Activated naive CD8-positive, alpha-beta T cell treated with anti-CD3 and anti-CD28 coated beads for 36 hours (primary cell): ENCODE measurements around the gene CACNA1I. TPM values are rescaled to one million over a fixed set of nuclear protein-coding genes. Genes with fewer than 3 reads are reported as not detected.
A peak's percentile ranks its signal among the peaks of the same experiment; 100 is the strongest.

Experiments
- DNase-seq: peaks from one replicate; pipeline ENCODE4 v3.0.0; 2021
- H3K27ac Mint-ChIP-seq: one replicate; pipeline ENCODE4 v1.8.0; 2022; ENCODE audit warnings: mild to moderate bottlenecking, moderate library complexity, mixed read lengths
- H3K27me3 Mint-ChIP-seq: one replicate; pipeline ENCODE4 v1.8.0; 2022; ENCODE audit warnings: mild to moderate bottlenecking, mixed read lengths
- H3K36me3 Mint-ChIP-seq: one replicate; pipeline ENCODE4 v1.8.0; 2021; ENCODE audit warnings: mild to moderate bottlenecking, mixed read lengths
- H3K4me1 Mint-ChIP-seq: one replicate; pipeline ENCODE4 v1.8.0; 2021; ENCODE audit warnings: mixed read lengths
- H3K4me3 Mint-ChIP-seq: one replicate; pipeline ENCODE4 v1.8.0; 2022; ENCODE audit warnings: mild to moderate bottlenecking, moderate library complexity, mixed read lengths
- H3K9me3 Mint-ChIP-seq: one replicate; pipeline ENCODE4 v1.8.0; 2022; ENCODE audit warnings: mixed read lengths
- total RNA-seq, 2 experiments: library from RNA; stranded (reverse); gene quantifications; one replicate each; pipeline ENCODE4 v1.2.3, GENCODE V29; 2021

CACNA1I gene
- total RNA-seq, 2 experiments from 2014 or later: 0.26 to 0.27 TPM

DNA sequence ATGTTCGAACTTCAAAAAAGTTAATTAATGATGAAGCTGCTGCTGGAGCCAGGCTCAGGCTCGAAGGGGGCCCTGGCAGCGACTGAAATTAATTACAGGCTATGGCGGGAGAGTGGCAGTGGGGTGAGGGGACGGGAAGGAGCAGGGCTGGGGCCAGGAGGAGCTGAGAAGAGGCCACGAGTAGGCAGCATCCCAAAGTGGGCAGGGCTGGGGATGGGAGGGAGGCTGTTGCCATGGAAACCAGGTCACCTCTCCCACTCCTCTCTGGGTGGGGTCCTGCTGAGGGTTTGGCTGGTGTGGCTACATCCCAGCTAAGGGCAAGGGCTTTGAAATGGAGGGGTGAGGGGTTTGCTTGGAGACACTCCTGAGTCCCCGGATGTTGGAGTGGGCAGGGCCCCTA is 23.9 kb downstream of the CACNA1I start:
- Mint-ChIP-seq H3K36me3 (no peaks in the 10 kb centered on the region), H3K4me3 (no peak overlapping the region), H3K27me3 (peaks cover 18% of the 10 kb centered on the region), H3K9me3 (no peaks in the 10 kb centered on the region), H3K4me1 (peaks cover 4% of the 10 kb centered on the region), H3K27ac (no peak overlapping the region)
- no peak for DNase-seq

- DNase-seq: no peak
- H3K4me3 Mint-ChIP-seq: no peak overlapping the region
- no peaks in the 10 kb centered on the region for H3K36me3 Mint-ChIP-seq
- H3K27me3 Mint-ChIP-seq: peaks cover 18% of the 10 kb centered on the region
- H3K4me1 Mint-ChIP-seq: peaks cover 6% of the 10 kb centered on the region
- H3K27ac Mint-ChIP-seq: no peak overlapping the region
- no peaks in the 10 kb centered on the region for H3K9me3 Mint-ChIP-seq
These were observed 25.1 kb downstream of the CACNA1I start for GRCh38 chr22:39595622-39596172.

DNA sequence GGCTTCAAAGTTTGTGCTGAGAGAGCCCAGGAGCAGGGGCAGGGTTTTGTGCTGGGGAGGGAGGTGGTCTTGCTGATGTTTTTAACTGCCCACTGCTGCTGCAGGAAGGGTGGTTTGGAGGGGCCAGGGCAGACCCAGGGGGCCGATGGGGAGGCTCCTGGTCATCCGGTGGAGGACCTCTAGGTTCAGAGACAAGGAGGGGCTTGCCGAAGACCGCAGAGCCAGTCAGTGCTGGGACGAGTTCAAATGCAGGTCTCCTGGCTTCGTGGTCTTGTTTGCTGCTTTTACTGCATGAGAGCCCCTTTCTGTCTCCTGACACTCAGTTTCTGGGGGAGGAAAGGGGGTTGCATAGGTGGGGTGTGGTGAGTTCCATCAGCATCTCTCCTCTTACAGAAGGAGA is 26.0 kb downstream of the CACNA1I start:
- H3K4me3 Mint-ChIP-seq: no peak overlapping the region
- peaks cover 14% of the 10 kb centered on the region for H3K4me1 Mint-ChIP-seq
- H3K27ac Mint-ChIP-seq: no peak overlapping the region
- no peak for DNase-seq
- no peaks in the 10 kb centered on the region for H3K9me3 Mint-ChIP-seq
- H3K36me3 Mint-ChIP-seq: no peaks in the 10 kb centered on the region
- peaks cover 18% of the 10 kb centered on the region for H3K27me3 Mint-ChIP-seq

DNA sequence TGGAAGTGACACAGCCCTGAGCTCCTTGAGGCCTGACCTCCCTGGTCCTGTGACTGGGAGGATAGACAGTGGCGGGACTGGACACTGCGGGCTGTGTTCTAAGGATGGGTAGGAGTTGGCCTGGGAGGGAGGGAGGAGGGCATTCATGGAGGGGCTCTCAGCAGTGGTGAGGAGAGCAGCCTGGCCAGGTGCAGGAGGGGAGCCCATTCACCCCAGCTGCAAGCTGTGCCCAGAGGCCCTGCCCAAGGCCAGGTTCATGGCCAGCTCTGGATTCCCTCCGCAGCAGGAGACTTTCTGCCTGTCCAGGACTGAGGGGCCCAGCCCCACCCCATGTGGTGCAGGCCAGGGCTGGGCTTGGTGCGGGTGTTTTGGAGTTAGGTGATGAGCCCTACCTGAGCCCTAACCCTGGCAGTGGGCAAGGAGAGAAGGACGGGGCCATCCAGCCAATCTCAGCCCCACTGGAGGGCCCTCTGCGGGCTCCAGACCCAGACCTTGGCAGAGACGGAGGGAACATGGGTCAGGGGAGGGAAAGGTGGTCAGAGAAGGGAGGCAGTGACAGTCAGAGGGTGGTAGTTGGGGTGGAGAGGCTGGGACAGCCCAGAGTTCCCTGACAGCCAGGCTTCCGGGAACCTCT is 26.8 kb downstream of the CACNA1I start:
- Mint-ChIP-seq H3K4me3 (no peak overlapping the region), H3K27me3 (peaks cover 18% of the 10 kb centered on the region), H3K4me1 (peaks cover 19% of the 10 kb centered on the region), H3K36me3 (peaks cover 3% of the 10 kb centered on the region), H3K9me3 (peaks cover 3% of the 10 kb centered on the region), H3K27ac (no peak overlapping the region)
- no peak for DNase-seq

DNA sequence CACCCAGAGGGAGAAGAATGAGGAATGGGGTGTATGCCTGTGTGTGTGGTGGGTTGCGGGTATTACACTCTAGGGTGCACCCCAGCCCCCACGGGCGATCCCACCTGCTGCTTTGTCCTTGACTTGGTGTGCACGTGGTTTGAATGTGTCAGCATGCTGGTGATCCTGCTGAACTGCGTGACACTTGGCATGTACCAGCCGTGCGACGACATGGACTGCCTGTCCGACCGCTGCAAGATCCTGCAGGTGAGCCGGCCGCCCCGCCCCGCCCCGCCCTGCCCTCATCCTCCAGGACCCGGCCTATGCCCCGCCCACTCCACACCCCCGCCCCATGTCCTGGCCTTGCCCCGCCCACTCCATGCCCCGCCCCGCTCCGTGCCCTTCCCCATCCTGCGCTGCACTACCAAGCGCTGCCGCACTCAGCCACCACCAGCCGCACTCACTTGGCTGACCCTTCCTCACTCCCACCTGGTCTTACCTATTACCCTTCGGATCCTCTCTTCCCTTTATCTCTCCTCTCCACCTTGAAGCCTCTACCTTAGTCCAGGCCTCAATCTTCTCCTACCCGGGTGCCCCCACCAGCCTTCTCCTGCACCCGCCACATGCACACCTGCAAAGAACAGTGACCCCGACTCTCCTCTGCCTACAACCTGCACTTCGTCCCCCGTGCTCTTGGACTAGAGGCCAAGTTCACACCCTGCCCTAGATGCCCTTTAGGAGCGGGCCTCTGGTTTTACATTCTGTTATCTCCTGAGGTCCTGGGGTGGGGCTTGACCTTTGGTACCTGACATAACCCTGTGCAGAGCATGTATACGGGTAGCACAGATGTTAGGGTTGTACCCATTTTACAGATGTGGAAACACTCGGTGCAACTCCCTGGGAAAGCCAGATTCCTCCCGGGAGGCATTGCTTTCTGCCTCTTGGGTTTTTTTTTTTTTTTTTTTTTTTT is 27.7 kb downstream of the CACNA1I start:
- peak; percentile 72 for DNase-seq
- H3K4me3 Mint-ChIP-seq: peak overlapping the region; percentile 3
- H3K4me1 Mint-ChIP-seq: peaks cover 24% of the 10 kb centered on the region
- H3K36me3 Mint-ChIP-seq: peaks cover 5% of the 10 kb centered on the region
- no peak overlapping the region for H3K27ac Mint-ChIP-seq
- peaks cover 6% of the 10 kb centered on the region for H3K9me3 Mint-ChIP-seq
- peaks cover 18% of the 10 kb centered on the region for H3K27me3 Mint-ChIP-seq

DNA sequence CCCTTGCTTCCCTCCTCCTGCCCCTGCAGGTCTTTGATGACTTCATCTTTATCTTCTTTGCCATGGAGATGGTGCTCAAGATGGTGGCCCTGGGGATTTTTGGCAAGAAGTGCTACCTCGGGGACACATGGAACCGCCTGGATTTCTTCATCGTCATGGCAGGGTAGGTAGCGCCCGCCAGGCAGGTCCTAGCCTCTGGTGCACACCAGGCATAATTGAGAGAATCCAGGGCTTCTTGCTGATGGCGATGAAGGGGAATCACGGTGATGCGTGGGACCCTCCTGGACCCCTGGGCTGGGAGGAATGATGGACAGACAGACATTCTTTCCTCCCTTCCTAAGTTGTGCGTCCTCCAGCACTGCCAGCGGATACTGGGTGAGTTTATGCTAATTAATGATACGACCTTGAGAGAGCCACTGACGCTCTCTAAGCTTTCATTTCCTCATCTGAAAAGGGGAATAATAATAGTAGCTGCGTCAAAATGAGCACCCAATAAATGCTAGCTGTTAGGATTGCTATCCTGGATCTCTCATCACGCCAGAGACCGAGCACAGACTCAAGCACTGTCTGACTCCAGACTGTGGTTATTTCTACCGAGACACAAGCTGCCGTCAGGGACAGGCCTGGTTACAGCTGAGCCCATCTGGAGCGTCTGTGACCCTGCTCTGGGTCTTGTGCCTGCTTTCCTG is 30.1 kb downstream of the CACNA1I start:
- Mint-ChIP-seq H3K27ac (no peak overlapping the region), H3K4me1 (peaks cover 24% of the 10 kb centered on the region), H3K9me3 (peaks cover 9% of the 10 kb centered on the region), H3K27me3 (peaks cover 18% of the 10 kb centered on the region), H3K36me3 (peaks cover 6% of the 10 kb centered on the region), H3K4me3 (no peak overlapping the region)
- DNase-seq: no peak

- Mint-ChIP-seq H3K27ac (no peak overlapping the region), H3K27me3 (peaks cover 14% of the 10 kb centered on the region), H3K9me3 (peaks cover 9% of the 10 kb centered on the region), H3K4me1 (peaks cover 24% of the 10 kb centered on the region), H3K36me3 (peaks cover 6% of the 10 kb centered on the region), H3K4me3 (no peak overlapping the region)
- DNase-seq: no peak
These were observed 30.6 kb downstream of the CACNA1I start for GRCh38 chr22:39601180-39601535.

DNA sequence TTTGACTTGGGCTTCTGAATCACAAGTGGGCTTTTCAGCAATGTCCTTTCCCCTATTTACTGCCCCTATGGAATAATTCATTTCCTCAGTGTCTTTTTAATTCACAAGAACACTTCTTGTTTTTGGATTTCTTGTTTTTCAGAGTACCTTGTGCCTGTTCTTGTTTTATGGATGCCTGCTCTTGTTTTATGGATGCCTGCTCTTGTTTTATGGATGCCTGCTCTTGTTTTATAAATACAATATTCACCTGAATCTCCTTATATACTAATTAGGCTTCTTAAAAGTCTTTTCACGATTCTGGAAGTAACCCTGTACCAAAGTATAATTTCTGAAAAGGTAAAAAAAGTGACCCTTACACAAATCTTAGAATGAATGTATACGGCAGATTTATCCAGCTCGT is 32.8 kb downstream of the CACNA1I start:
- H3K27ac Mint-ChIP-seq: no peak overlapping the region
- DNase-seq: no peak
- H3K4me3 Mint-ChIP-seq: no peak overlapping the region
- H3K27me3 Mint-ChIP-seq: peaks cover 3% of the 10 kb centered on the region
- H3K36me3 Mint-ChIP-seq: peaks cover 6% of the 10 kb centered on the region
- H3K9me3 Mint-ChIP-seq: peaks cover 9% of the 10 kb centered on the region
- peaks cover 23% of the 10 kb centered on the region for H3K4me1 Mint-ChIP-seq

DNA sequence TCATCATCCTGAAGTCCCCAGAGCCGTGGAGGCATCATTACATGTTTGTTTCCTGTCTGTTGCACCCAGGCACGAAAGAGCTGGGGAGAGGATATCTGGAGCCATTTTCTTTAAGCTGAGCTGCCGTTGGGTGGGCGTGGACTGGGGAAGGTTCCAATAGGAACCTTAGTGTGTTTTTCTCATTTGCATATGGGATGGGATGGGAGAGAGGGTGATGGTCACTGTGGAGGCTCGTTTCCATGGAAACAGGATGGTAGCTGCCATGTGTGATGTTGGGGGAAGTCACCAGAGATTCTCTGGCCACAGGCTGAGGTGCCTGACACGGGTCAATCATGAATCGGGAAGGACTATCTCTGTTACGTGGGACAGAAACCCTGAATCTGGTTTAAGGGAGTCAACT is 39.7 kb downstream of the CACNA1I start:
- Mint-ChIP-seq H3K9me3 (peaks cover 4% of the 10 kb centered on the region), H3K27ac (no peak overlapping the region), H3K36me3 (peaks cover 2% of the 10 kb centered on the region), H3K27me3 (no peaks in the 10 kb centered on the region), H3K4me1 (peaks cover 10% of the 10 kb centered on the region), H3K4me3 (no peak overlapping the region)
- DNase-seq: no peak

GRCh38 chr22:39610766-39611165 is 40.2 kb downstream of the CACNA1I start:
- Mint-ChIP-seq H3K4me1 (peaks cover 10% of the 10 kb centered on the region), H3K27me3 (no peaks in the 10 kb centered on the region), H3K9me3 (peaks cover 4% of the 10 kb centered on the region), H3K4me3 (no peak overlapping the region), H3K36me3 (peaks cover 2% of the 10 kb centered on the region), H3K27ac (no peak overlapping the region)
- DNase-seq: no peak

GRCh38 chr22:39611360-39611759 is 40.8 kb downstream of the CACNA1I start:
- H3K27ac Mint-ChIP-seq: no peak overlapping the region
- DNase-seq: no peak
- no peaks in the 10 kb centered on the region for H3K27me3 Mint-ChIP-seq
- peaks cover 10% of the 10 kb centered on the region for H3K4me1 Mint-ChIP-seq
- H3K36me3 Mint-ChIP-seq: peaks cover 2% of the 10 kb centered on the region
- H3K4me3 Mint-ChIP-seq: no peak overlapping the region
- H3K9me3 Mint-ChIP-seq: peaks cover 4% of the 10 kb centered on the region

DNA sequence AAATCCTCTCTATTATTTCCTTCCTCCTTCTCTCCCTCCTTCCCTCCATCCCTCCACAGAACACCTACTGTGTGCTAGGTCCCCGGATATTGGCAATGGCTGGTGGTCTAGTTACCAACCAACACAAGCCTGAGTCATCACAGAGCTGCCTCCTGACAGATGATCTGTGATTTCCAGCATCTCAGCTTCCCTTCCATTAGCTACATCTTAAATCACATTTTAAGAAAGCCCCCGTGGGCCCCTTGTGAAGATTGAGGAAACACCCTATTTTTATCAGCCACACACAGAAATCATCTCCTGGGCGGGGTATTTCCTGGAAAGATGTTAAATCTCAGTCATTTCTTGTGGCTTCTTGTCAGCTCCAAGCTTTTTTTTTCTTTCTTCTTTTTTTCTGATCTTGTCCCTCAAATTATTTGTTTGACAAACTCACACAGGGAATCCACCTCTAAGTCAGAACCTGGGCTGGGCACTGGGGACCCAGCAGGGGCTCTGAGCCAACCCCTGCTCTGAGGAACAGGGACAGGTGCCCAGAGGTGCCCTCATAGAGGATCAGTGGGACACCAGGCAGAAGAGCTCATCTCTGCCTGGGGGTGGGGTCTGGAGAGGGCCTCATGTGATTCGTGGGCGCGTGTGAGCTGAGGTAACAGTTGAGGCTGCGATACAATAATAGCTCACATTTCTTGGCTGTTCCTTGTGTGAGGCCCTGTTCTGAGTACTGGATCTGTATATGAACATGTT is 42.4 kb downstream of the CACNA1I start:
- Mint-ChIP-seq H3K27me3 (peaks cover 7% of the 10 kb centered on the region), H3K9me3 (peaks cover 4% of the 10 kb centered on the region), H3K4me3 (no peak overlapping the region), H3K27ac (peak overlapping the region; percentile 70), H3K36me3 (peaks cover 2% of the 10 kb centered on the region), H3K4me1 (peaks cover 13% of the 10 kb centered on the region)
- DNase-seq: peak; percentile 30

GRCh38 chr22:39613549-39613921 is 43.0 kb downstream of the CACNA1I start:
- Mint-ChIP-seq H3K36me3 (peaks cover 2% of the 10 kb centered on the region), H3K27me3 (peaks cover 12% of the 10 kb centered on the region), H3K4me3 (no peak overlapping the region), H3K27ac (no peak overlapping the region), H3K9me3 (peaks cover 4% of the 10 kb centered on the region), H3K4me1 (peaks cover 14% of the 10 kb centered on the region)
- DNase-seq: no peak

GRCh38 chr22:39614442-39614841 is 43.9 kb downstream of the CACNA1I start:
- no peak for DNase-seq
- no peak overlapping the region for H3K27ac Mint-ChIP-seq
- H3K9me3 Mint-ChIP-seq: peaks cover 4% of the 10 kb centered on the region
- no peak overlapping the region for H3K4me3 Mint-ChIP-seq
- H3K36me3 Mint-ChIP-seq: peaks cover 2% of the 10 kb centered on the region
- peaks cover 14% of the 10 kb centered on the region for H3K4me1 Mint-ChIP-seq
- H3K27me3 Mint-ChIP-seq: peaks cover 17% of the 10 kb centered on the region
